Ectodermal cell (in vitro differentiated cells): ENCODE results near the gene FGR.

Experiments
- H3K27ac ChIP-seq: 2 replicates; pipeline ENCODE4 v1.7.0; 2013; ENCODE audit warnings: mild to moderate bottlenecking, low read depth, low read length; ENCODE audit not compliant: insufficient read depth, poor library complexity, severe bottlenecking
- H3K27me3 ChIP-seq: 2 replicates; pipeline ENCODE4 v1.7.0; 2013; ENCODE audit warnings: mild to moderate bottlenecking, low read length; ENCODE audit not compliant: insufficient read depth, control insufficient read depth, poor library complexity, severe bottlenecking
- H3K36me3 ChIP-seq: one replicate; pipeline ENCODE4 v1.7.0; 2013; ENCODE audit warnings: low read length; ENCODE audit not compliant: control insufficient read depth, insufficient read depth
- H3K4me1 ChIP-seq: one replicate; pipeline ENCODE4 v1.7.0; 2013; ENCODE audit warnings: low read length; ENCODE audit not compliant: control insufficient read depth, insufficient read depth
- H3K4me3 ChIP-seq: 2 replicates; pipeline ENCODE4 v1.7.0; 2013; ENCODE audit warnings: low read depth, low read length, control low read depth; ENCODE audit not compliant: insufficient read depth
- H3K9me3 ChIP-seq: 2 replicates; pipeline ENCODE4 v1.7.0; 2013; ENCODE audit warnings: mild to moderate bottlenecking, low read length, moderate library complexity; ENCODE audit not compliant: control insufficient read depth
- WGBS, 2 experiments: methylation state at CpG; one replicate each; pipeline ENCODE4 v1.1.7; 2013; ENCODE audit warnings: missing lambda C conversion rate in 2 of 2; 5-methylcytosine and 5-hydroxymethylcytosine counted together

FGR gene

GRCh38 chr1:27606708-27607238 is 28.2 kb downstream of the FGR start:
- Histone ChIP-seq H3K4me1 (peaks cover 41% of the 10 kb centered on the region), H3K36me3 (no peaks in the 10 kb centered on the region), H3K27me3 (no peaks in the 10 kb centered on the region), H3K4me3 (peak overlapping the region; percentile 7), H3K27ac (peak overlapping the region; percentile 82), H3K9me3 (no peaks in the 10 kb centered on the region)
- WGBS, 2 experiments, result 31 to 34% methylated on average over 3 of the region's 3 CpGs

GRCh38 chr1:27605796-27606707 is 28.9 kb downstream of the FGR start:
- Histone ChIP-seq H3K4me1 (peaks cover 47% of the 10 kb centered on the region), H3K9me3 (no peaks in the 10 kb centered on the region), H3K4me3 (no peak overlapping the region), H3K27ac (peak overlapping the region; percentile 82), H3K36me3 (no peaks in the 10 kb centered on the region), H3K27me3 (no peaks in the 10 kb centered on the region)
- 2 to 3% methylated on average over 9 to 11 of the region's 11 CpGs for WGBS, 2 experiments

GRCh38 chr1:27605300-27605766 is 29.7 kb downstream of the FGR start:
- no peaks in the 10 kb centered on the region for H3K27me3 ChIP-seq
- H3K4me1 ChIP-seq, result peaks cover 54% of the 10 kb centered on the region
- H3K4me3 ChIP-seq, result no peak overlapping the region
- no peaks in the 10 kb centered on the region for H3K9me3 ChIP-seq
- 82 to 85% methylated on average over 7 of the region's 7 CpGs for WGBS, 2 experiments
- H3K36me3 ChIP-seq, result no peaks in the 10 kb centered on the region
- H3K27ac ChIP-seq, result no peak overlapping the region

- Histone ChIP-seq H3K36me3 (no peaks in the 10 kb centered on the region), H3K27ac (no peak overlapping the region), H3K27me3 (no peaks in the 10 kb centered on the region), H3K4me3 (peak overlapping the region; percentile 96), H3K9me3 (no peaks in the 10 kb centered on the region), H3K4me1 (peaks cover 60% of the 10 kb centered on the region)
- WGBS, 2 experiments, result 5 to 6% methylated on average over 21 of the region's 21 CpGs
Observed at GRCh38 chr1:27604579-27605299, 30.2 kb downstream of the FGR start.

- peak within 1 kb of the TSS; percentile 96 for H3K4me3 ChIP-seq
- 0% methylated on average over 72 to 74 of the region's 74 CpGs for WGBS, 2 experiments
- H3K36me3 ChIP-seq, result no peaks in the 10 kb centered on the region
- peaks cover 68% of the 10 kb centered on the region for H3K4me1 ChIP-seq
- H3K9me3 ChIP-seq, result no peaks in the 10 kb centered on the region
- no peaks in the 10 kb centered on the region for H3K27me3 ChIP-seq
- H3K27ac ChIP-seq, result peak within 1 kb of the TSS; percentile 60
Observed at GRCh38 chr1:27603681-27604578, 31.1 kb downstream of the FGR start, which contains the start of gene AHDC1. TSS of gene AHDC1 (minus strand) at chr1:27604144. CDS start at chr1:27552115, 52,029 bp downstream.

GRCh38 chr1:27603309-27603680 is 31.7 kb downstream of the FGR start:
- no peaks in the 10 kb centered on the region for H3K27me3 ChIP-seq
- no peaks in the 10 kb centered on the region for H3K9me3 ChIP-seq
- peak overlapping the region; percentile 96 for H3K4me3 ChIP-seq
- H3K36me3 ChIP-seq, result no peaks in the 10 kb centered on the region
- no peak overlapping the region for H3K27ac ChIP-seq
- peaks cover 71% of the 10 kb centered on the region for H3K4me1 ChIP-seq
- 0% methylated on average over 39 to 42 of the region's 43 CpGs for WGBS, 2 experiments

- peak overlapping the region; percentile 19 for H3K27ac ChIP-seq
- no peaks in the 10 kb centered on the region for H3K9me3 ChIP-seq
- no peaks in the 10 kb centered on the region for H3K36me3 ChIP-seq
- WGBS, 2 experiments, result 0% methylated on average over 30 to 31 of the region's 54 CpGs
- H3K27me3 ChIP-seq, result no peaks in the 10 kb centered on the region
- H3K4me3 ChIP-seq, result peak overlapping the region; percentile 96
- peaks cover 71% of the 10 kb centered on the region for H3K4me1 ChIP-seq
Observed at GRCh38 chr1:27602462-27603308, 32.3 kb downstream of the FGR start.

- no peaks in the 10 kb centered on the region for H3K36me3 ChIP-seq
- H3K9me3 ChIP-seq, result no peaks in the 10 kb centered on the region
- H3K27me3 ChIP-seq, result no peaks in the 10 kb centered on the region
- H3K4me1 ChIP-seq, result peaks cover 74% of the 10 kb centered on the region
- peak overlapping the region; percentile 19 for H3K27ac ChIP-seq
- WGBS, 2 experiments, result 21 to 23% methylated on average over 23 of the region's 23 CpGs
- peak overlapping the region; percentile 96 for H3K4me3 ChIP-seq
Observed at GRCh38 chr1:27601771-27602461, 33.1 kb downstream of the FGR start.
